Transverse colon (tissue), 4 donors: Measurements from ENCODE around the gene SEC14L6. TPM values are rescaled to one million over a fixed set of nuclear protein-coding genes. Genes with fewer than 3 reads are reported as not detected.

Experiments used
- DNase-seq: peaks from one replicate; pipeline ENCODE4 v3.0.0-alpha.2; 2019
- H3K27ac ChIP-seq, 4 donors: fragments of 200-600 bp; sonication (generic); 2 replicates each; pipeline ENCODE4 v1.5.1; 2016 to 2018; ENCODE audit warnings: inconsistent platforms in 4 of 4
- H3K27me3 ChIP-seq: fragments of 200-600 bp; sonication (generic); 2 replicates; pipeline ENCODE4 v1.5.1; 2017; ENCODE audit warnings: inconsistent platforms
- H3K36me3 ChIP-seq, 4 donors: fragments of 200-600 bp; sonication (generic); 2 replicates each; pipeline ENCODE4 v1.5.1; 2017 to 2019; ENCODE audit warnings: inconsistent platforms in 4 of 4
- H3K4me1 ChIP-seq, 4 donors: fragments of 200-600 bp; sonication (generic); 2 replicates each; pipeline ENCODE4 v1.5.1; 2017 to 2020; ENCODE audit warnings: inconsistent platforms in 4 of 4
- H3K4me3 ChIP-seq, 4 donors: fragments of 200-600 bp; sonication (generic); 1 replicate in 1 of 4; 2 replicates in 3 of 4; pipeline versions ENCODE4 v1.5.1 to v1.6.1; 2017 to 2019; ENCODE audit warnings: inconsistent platforms in 4 of 4
- H3K9me3 ChIP-seq, 2 donors: fragments of 200-600 bp; sonication (generic); 2 replicates each; pipeline ENCODE4 v1.5.1; 2017 to 2019; ENCODE audit warnings: inconsistent platforms in 2 of 2
- CTCF ChIP-seq, 5 experiments: fragments of 200-600 bp in 3 of 5; fragments of 450-650 bp in 2 of 5; sonication (generic) in 3 of 5; IDR thresholded peaks; 1 replicate in 2 of 5; 2 replicates in 3 of 5; pipeline ENCODE4 v1.5.1; 2016 to 2017; ENCODE audit warnings: antibody characterized with exemption in 5 of 5, inconsistent platforms in 3 of 5, mild to moderate bottlenecking in 2 of 5, moderate library complexity in 1 of 5
- EP300 ChIP-seq: sonication (generic); formaldehyde crosslinking; IDR thresholded peaks from one replicate; pipeline ENCODE4 v1.6.1; 2017; ENCODE audit warnings: antibody characterized with exemption, low read depth
- POLR2A ChIP-seq: fragments of 450-650 bp; IDR thresholded peaks from one replicate; pipeline ENCODE4 v1.6.1; 2016; ENCODE audit warnings: antibody characterized with exemption, mild to moderate bottlenecking, moderate library complexity
- POLR2AphosphoS5 ChIP-seq, 3 donors: sonication (generic); formaldehyde crosslinking; IDR thresholded peaks; one replicate each; pipeline ENCODE4 v1.6.1; 2016; ENCODE audit warnings: antibody characterized with exemption in 3 of 3
- WGBS, 2 donors: methylation state at CpG; one replicate each; pipeline ENCODE4 v1.1.5; 2018; ENCODE audit warnings: low coverage in 1 of 2; 5-methylcytosine and 5-hydroxymethylcytosine counted together
- in situ Hi-C, 4 donors: fragments of 200-750 bp; cut with MboI; loops; one replicate each; pipeline versions ENCODE4 v1.15.0 to v1.15.1; 2017; ENCODE audit warnings: low sequenced_read_pairs in 3 of 4, low pct_ligation_motif_present in 1 of 4, low pct_unique_long_range_greater_than_20kb in 1 of 4
- intact Hi-C: fragments of 100-400 bp; cut with DNase I; formaldehyde crosslinking; loops from one replicate; pipeline ENCODE4 v1.15.1; 2023; ENCODE audit warnings: low total_unique reads
- total RNA-seq, 4 donors: library from RNA; depleted of rRNA; stranded (reverse); fragments of >200 nt; gene quantifications; one replicate each; pipeline ENCODE4 v1.1.0, GENCODE V29; 2016

SEC14L6 gene
- total RNA-seq, 4 donors from 2014 or later = 0.14 to 0.48 TPM; not detected in 2

- H3K4me1 ChIP-seq = no peaks in the 10 kb centered on the region
- no peak overlapping the region for H3K4me3 ChIP-seq
- TF ChIP-seq POLR2AphosphoS5 (IDR thresholded peaks at IDR 0.05) (no peak), CTCF (IDR thresholded peaks at IDR 0.05) (no peak), POLR2A (no peak), EP300 (no peak)
- 87 to 100% methylated on average over 2 to 12 of the region's 12 CpGs for WGBS, 2 donors
- no peak overlapping the region for H3K27ac ChIP-seq
- H3K27me3 ChIP-seq = no peaks in the 10 kb centered on the region
- intact Hi-C loops = no loop called here
- no peak for DNase-seq
- no peaks in the 10 kb centered on the region for H3K9me3 ChIP-seq
- in situ Hi-C loops = loop anchor here in 2 of 4 donors (25.0 kb wide), 2 partner anchors 105 to 380 kb away; partner anchors contain the start of genes RNF215 (in 1 of the 2) and SEC14L2 (in 1 of the 2)
- no peaks in the 10 kb centered on the region for H3K36me3 ChIP-seq
These were observed 54.4 kb downstream of the SEC14L6 start for GRCh38 chr22:30492144-30492543.

DNA sequence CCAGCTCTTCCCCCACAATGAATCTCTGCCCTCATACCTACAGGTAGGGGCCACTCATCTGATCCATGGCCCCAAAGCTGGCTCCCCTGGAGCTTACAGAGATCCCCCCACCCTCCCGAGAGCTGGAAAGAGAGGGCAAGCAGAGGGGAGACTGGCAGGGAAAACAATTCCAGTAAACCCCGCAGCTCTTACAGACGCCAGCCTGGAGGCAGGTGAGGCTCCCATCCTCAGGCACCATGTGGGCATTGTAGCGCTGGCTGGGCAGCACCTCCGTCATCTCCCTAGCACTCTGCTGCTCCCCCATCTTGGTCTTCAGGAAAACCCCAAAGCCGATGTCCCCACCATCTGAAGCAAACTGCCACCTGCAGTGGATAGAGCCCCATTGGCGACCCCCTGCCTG is 55.2 kb downstream of the SEC14L6 start:
- intact Hi-C loops = no loop called here
- no peak for TF ChIP-seq POLR2AphosphoS5 (IDR thresholded peaks at IDR 0.05)
- no peak for TF ChIP-seq EP300
- TF ChIP-seq POLR2A = no peak
- TF ChIP-seq CTCF (IDR thresholded peaks at IDR 0.05) = no peak
- no peak overlapping the region for H3K27ac ChIP-seq
- DNase-seq = no peak
- H3K36me3 ChIP-seq = no peaks in the 10 kb centered on the region
- H3K27me3 ChIP-seq = no peaks in the 10 kb centered on the region
- WGBS, 2 donors = 81% methylated on average over 6 of the region's 7 CpGs; no CpG with 5 or more reads in 1 of the 2 donors
- in situ Hi-C loops = loop anchor here in 2 of 4 donors (25.0 kb wide), 2 partner anchors 104 to 379 kb away; partner anchors contain the start of genes RNF215 (in 1 of the 2) and SEC14L2 (in 1 of the 2)
- no peaks in the 10 kb centered on the region for H3K4me1 ChIP-seq
- H3K9me3 ChIP-seq = no peaks in the 10 kb centered on the region
- H3K4me3 ChIP-seq = no peak overlapping the region

DNA sequence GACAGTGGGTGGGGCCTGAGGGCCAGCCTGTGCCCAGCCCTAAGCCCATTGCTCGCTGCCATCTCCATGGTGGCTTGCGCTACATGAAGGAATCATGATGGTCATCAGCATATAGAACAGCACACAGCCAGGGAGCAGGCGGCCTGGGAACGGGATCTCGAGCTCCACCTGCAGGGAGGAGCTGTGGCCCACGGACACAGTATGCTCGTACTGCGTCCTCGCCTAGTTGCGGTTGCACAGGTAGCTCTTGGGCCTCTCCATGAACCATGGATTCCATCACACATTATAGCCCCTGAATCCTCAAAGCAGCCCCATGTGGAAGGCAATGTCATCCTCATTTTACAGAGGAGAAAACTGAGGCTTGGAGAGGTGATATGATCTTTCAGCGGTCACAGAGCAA is 56.1 kb downstream of the SEC14L6 start:
- TF ChIP-seq EP300 (no peak), POLR2AphosphoS5 (IDR thresholded peaks at IDR 0.05) (no peak), CTCF (IDR thresholded peaks at IDR 0.05) (no peak), POLR2A (no peak)

GRCh38 chr22:30488121-30488520 is 58.4 kb downstream of the SEC14L6 start:
- Histone ChIP-seq H3K9me3 (no peaks in the 10 kb centered on the region), H3K27ac (no peak overlapping the region), H3K27me3 (no peaks in the 10 kb centered on the region), H3K36me3 (no peaks in the 10 kb centered on the region), H3K4me3 (no peak overlapping the region), H3K4me1 (no peaks in the 10 kb centered on the region)
- in situ Hi-C loops (loop anchor here in 2 of 4 donors (25.0 kb wide), 2 partner anchors 101 to 376 kb away; partner anchors contain the start of genes RNF215 (in 1 of the 2) and SEC14L2 (in 1 of the 2)), intact Hi-C loops (loop anchor here (5.0 kb wide), 1 partner anchor 226 kb away; no protein-coding TSS in a partner anchor)
- WGBS, 2 donors = 64 to 81% methylated on average over 4 to 7 of the region's 7 CpGs
- no peak for DNase-seq
- no peak for TF ChIP-seq CTCF (IDR thresholded peaks at IDR 0.05)
- no peak for TF ChIP-seq POLR2AphosphoS5 (IDR thresholded peaks at IDR 0.05)
- TF ChIP-seq POLR2A = no peak
- TF ChIP-seq EP300 = no peak

More for the DNA sequence above, 56.1 kb downstream of the SEC14L6 start:
- Histone ChIP-seq H3K4me3 (no peak overlapping the region), H3K9me3 (no peaks in the 10 kb centered on the region), H3K4me1 (no peaks in the 10 kb centered on the region), H3K27me3 (no peaks in the 10 kb centered on the region), H3K36me3 (no peaks in the 10 kb centered on the region), H3K27ac (no peak overlapping the region)
- in situ Hi-C loops = loop anchor here in 2 of 4 donors (25.0 kb wide), 2 partner anchors 103 to 378 kb away; partner anchors contain the start of genes RNF215 (in 1 of the 2) and SEC14L2 (in 1 of the 2)
- DNase-seq = no peak
- WGBS, 2 donors = 85% methylated on average over 10 of the region's 11 CpGs; no CpG with 5 or more reads in 1 of the 2 donors
- intact Hi-C loops = no loop called here
